K562 (cell line): ENCODE data around the gene ATMIN. TPM values are rescaled to one million over a fixed set of nuclear protein-coding genes. Genes with fewer than 3 reads are reported as not detected.

Experiments
- ATAC-seq: fragments of 200-7000 bp; cut with Tn5 transposase; 3 replicates; pipeline ENCODE4 v1.9.1; 2020; ENCODE audit warnings: moderate library complexity
- BruUV-seq: library from RNA; stranded (reverse); fragments of 400-500 nt; replicated peaks from 2 replicates; lab custom pipeline; 2021; lab: Mats Ljungman, UMichigan
- CTCF ChIA-PET: fragments of 300-600 bp; formaldehyde crosslinking; extraction: SDS; loops from one replicate; lab custom pipeline; 2021; ENCODE audit warnings: low intra/inter-chr PET ratio; lab: Yijun Ruan, JAX
- POLR2A ChIA-PET: fragments of 300-600, 350-650 bp; sonication (Branson Sonifier 250); formaldehyde crosslinking; extraction: SDS; loops from one replicate; lab custom pipeline; 2021; ENCODE audit warnings: antibody characterized with exemption, inconsistent platforms; lab: Yijun Ruan, JAX
- DNase-seq, 4 experiments: peaks; one replicate each; pipeline versions ENCODE4 v3.0.0 to v3.0.0-alpha.2; 2011 to 2018; ENCODE audit warnings: low spot score in 3 of 4, mixed read lengths in 3 of 4; ENCODE audit errors: extremely low read depth in 1 of 4
- FAIRE-seq: peaks from 2 replicates; lab custom pipeline; 2011; peaks lifted over from hg19 to GRCh38; lab: Jason Lieb, UNC
- H2AFZ ChIP-seq: 2 replicates; pipeline ENCODE4 v1.6.0; 2011; ENCODE audit warnings: low read depth, low read length, control low read depth, inconsistent platforms
- H3K27ac ChIP-seq: fragments of 200-600 bp; 3 replicates; pipeline ENCODE4 v1.8.0; 2011; ENCODE audit warnings: low read depth, mild to moderate bottlenecking, control low read depth, inconsistent platforms, low read length, moderate library complexity, mixed read lengths; ENCODE audit errors: extremely low read depth
- H3K27me3 ChIP-seq, 2 experiments: fragments of 300-600 bp in 1 of 2; 2 replicates in 1 of 2; 3 replicates in 1 of 2; pipeline versions ENCODE4 v1.6.0 to v1.8.0; 2011; ENCODE audit warnings: inconsistent platforms in 2 of 2, low read length in 2 of 2, mild to moderate bottlenecking in 1 of 2, mixed read lengths in 1 of 2, moderate library complexity in 1 of 2; ENCODE audit not compliant: control insufficient read depth in 2 of 2, insufficient read depth in 2 of 2
- H3K36me3 ChIP-seq: fragments of 300-600 bp; 3 replicates; pipeline ENCODE4 v1.8.0; 2011; ENCODE audit warnings: mild to moderate bottlenecking, low read length, inconsistent platforms; ENCODE audit not compliant: control insufficient read depth, insufficient read depth
- H3K4me1 ChIP-seq, 2 experiments: fragments of 200-600 bp in 1 of 2; replicated peaks in 1 of 2; 2 replicates in 1 of 2; 3 replicates in 1 of 2; pipeline versions ENCODE4 v1.5.1 to v1.8.0; 2011; ENCODE audit warnings: inconsistent platforms in 2 of 2, low read length in 2 of 2, mild to moderate bottlenecking in 1 of 2, mixed read lengths in 1 of 2, moderate library complexity in 1 of 2; ENCODE audit not compliant: control insufficient read depth in 2 of 2, insufficient read depth in 2 of 2
- H3K4me2 ChIP-seq: 2 replicates; pipeline ENCODE4 v1.6.1; 2011; ENCODE audit warnings: low read length, control low read depth, inconsistent platforms, mixed read lengths; ENCODE audit not compliant: insufficient read depth
- H3K4me3 ChIP-seq: fragments of 200-600 bp; sonication (generic), shearing (Covaris generic); 2 replicates; pipeline ENCODE4 v1.5.1; 2016; ENCODE audit warnings: control low read depth, inconsistent platforms
- H3K79me2 ChIP-seq: fragments of 200-600 bp; 3 replicates; pipeline ENCODE4 v1.8.0; 2011; ENCODE audit warnings: low read length, inconsistent platforms; ENCODE audit not compliant: control insufficient read depth, insufficient read depth
- H3K9ac ChIP-seq, 2 experiments: 2 replicates each; pipeline versions ENCODE4 v1.6.0 to v1.6.1; 2011; ENCODE audit warnings: low read depth in 2 of 2, low read length in 2 of 2, control low read depth in 1 of 2, inconsistent platforms in 1 of 2, mild to moderate bottlenecking in 1 of 2, mixed read lengths in 1 of 2; ENCODE audit not compliant: insufficient read depth in 1 of 2
- H3K9me1 ChIP-seq: one replicate; pipeline ENCODE4 v1.6.0; 2011; ENCODE audit warnings: inconsistent platforms, mild to moderate bottlenecking, low read length, moderate library complexity; ENCODE audit not compliant: control insufficient read depth, insufficient read depth
- H3K9me3 ChIP-seq: replicated peaks from 2 replicates; pipeline ENCODE4 v1.5.1; 2011; ENCODE audit warnings: low read depth, low read length, inconsistent platforms; ENCODE audit not compliant: control insufficient read depth, insufficient read depth
- H4K20me1 ChIP-seq: replicated peaks from 2 replicates; pipeline ENCODE4 v1.6.1; 2011; ENCODE audit warnings: low read length, inconsistent platforms, mixed read lengths; ENCODE audit not compliant: control insufficient read depth, insufficient read depth
- CSDE1 ChIP-seq, 2 experiments: fragments of 450-650 bp; IDR thresholded peaks; 2 replicates each; pipeline ENCODE4 v1.6.1; 2016; ENCODE audit warnings: mild to moderate bottlenecking in 1 of 2
- GATAD2B ChIP-seq: fragments of 450-650 bp; IDR thresholded peaks from 2 replicates; pipeline ENCODE4 v1.6.1; 2017; ENCODE audit warnings: mild to moderate bottlenecking, borderline replicate concordance
- HDAC3 ChIP-seq: fragments of 450-650 bp; IDR thresholded peaks from 2 replicates; pipeline ENCODE4 v1.6.1; 2018; ENCODE audit warnings: borderline replicate concordance, mild to moderate bottlenecking, moderate library complexity; ENCODE audit not compliant: partially characterized antibody
- NUFIP1 ChIP-seq: fragments of 450-650 bp; IDR thresholded peaks from 2 replicates; pipeline ENCODE4 v1.6.1; 2018; ENCODE audit not compliant: partially characterized antibody
- SP2 ChIP-seq: IDR thresholded peaks from 2 replicates; pipeline ENCODE4 v1.6.1; 2011; ENCODE audit warnings: mild to moderate bottlenecking, low read depth, low read length, moderate library complexity; ENCODE audit not compliant: poor library complexity, severe bottlenecking; ENCODE audit errors: extremely low read depth
- TAF9B ChIP-seq: fragments of 450-650 bp; IDR thresholded peaks from 2 replicates; pipeline ENCODE4 v1.6.1; 2018; ENCODE audit warnings: mild to moderate bottlenecking; ENCODE audit not compliant: partially characterized antibody
- ZNF174 ChIP-seq: fragments of 250-450 bp; sonication (Bioruptor Pico); IDR thresholded peaks from 2 replicates; pipeline ENCODE4 v1.4.0; 2020; ENCODE audit warnings: mild to moderate bottlenecking
- WGBS: fragments of 100-300 bp; shearing (Covaris generic); methylation state at CpG from one replicate; pipeline ENCODE4 v1.1.6; 2016; ENCODE audit warnings: low coverage, mixed read lengths; ENCODE audit not compliant: insufficient coverage; ENCODE audit errors: missing lambda C conversion rate; 5-methylcytosine and 5-hydroxymethylcytosine counted together
- in situ Hi-C: fragments of 300-500 bp; cut with MboI; formaldehyde crosslinking; loops from 4 replicates; pipeline ENCODE4 v1.15.0; 2018; ENCODE audit warnings: inconsistent platforms, mixed read lengths
- intact Hi-C: fragments of 100-400 bp; cut with micrococcal nuclease; formaldehyde crosslinking; loops from 2 replicates; pipeline ENCODE4 v1.14.2; 2022
- polyA plus RNA-seq, 8 experiments: library from polyadenylated mRNA; depleted of rRNA in 4 of 8; stranded (reverse) in 5 of 8; unstranded in 3 of 8; fragments of >200 nt; fragmentation: Nextera tagmentation in 2 of 8; fragmentation: Illumina TruSeq in 1 of 8; extraction: Ambion mirVana in 2 of 8; extraction: Trizol in 1 of 8; gene quantifications; 2 replicates each; pipeline versions ENCODE4 v1.2.1 to v1.2.3, GENCODE V29; 2011 to 2014; ENCODE audit warnings: inconsistent platforms in 1 of 8, missing spikeins in 1 of 8
- total RNA-seq, 7 experiments: library from RNA; depleted of rRNA in 6 of 7; stranded (reverse); fragments of >200 nt in 6 of 7; fragmentation: Illumina TruSeq in 2 of 7; extraction: Trizol in 2 of 7; gene quantifications; 2 replicates each; pipeline versions ENCODE4 v1.2.1 to v1.2.3, GENCODE V29; 2011 to 2021; ENCODE audit warnings: low replicate concordance in 1 of 7
- TF ChIP-seq, protein P1 (sequence below), 2 experiments: IDR thresholded peaks; 2 replicates each; pipeline ENCODE4 v1.6.1; 2012; ENCODE audit warnings: improper control_type of control experiment in 2 of 2, low read depth in 2 of 2, low read length in 2 of 2, borderline replicate concordance in 1 of 2

The ATMIN gene
- total and polyA plus RNA-seq, 9 of the 15 experiments (the other 6 are each of a cell fraction or from before 2014, with no cell fraction given): 6.7 to 40.9 (median 23.4) TPM

DNA sequence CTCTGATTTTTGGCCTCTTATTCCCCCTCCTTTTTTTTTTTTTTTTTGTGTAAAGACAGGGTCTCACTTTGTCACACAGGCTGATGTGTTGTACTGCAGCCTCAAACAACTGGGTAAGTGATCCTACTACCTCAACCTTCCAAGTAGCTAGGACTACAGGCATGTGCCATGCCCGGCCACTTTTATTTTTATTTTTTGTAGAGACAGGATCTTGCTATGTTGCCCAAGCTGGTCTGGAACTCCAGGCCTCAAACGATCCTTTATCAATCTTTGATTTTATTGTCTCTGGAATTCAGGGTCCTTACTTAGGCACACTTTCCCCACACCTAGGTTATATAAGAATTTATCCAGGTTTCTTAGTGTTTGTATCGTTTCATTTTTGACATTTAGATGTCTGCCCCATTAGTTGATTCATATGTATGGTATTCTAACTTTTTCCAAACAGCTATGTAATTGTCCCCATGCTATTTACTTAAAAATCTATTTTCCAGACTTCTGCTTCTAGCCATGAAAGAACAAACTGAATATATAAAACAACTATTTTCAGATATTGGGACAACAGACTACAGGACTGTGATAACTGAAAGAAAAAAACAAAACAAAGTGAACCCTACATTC lies 42.9 kb upstream of the ATMIN start:
- Histone ChIP-seq H3K4me1 (peaks cover 0 to 18% of the 10 kb centered on the region in 2 experiments; a peak in 2 of 5 replicates), H3K4me2 (peak overlapping the region; percentile 56)
- in situ Hi-C loops: no loop called here

More for the DNA sequence above, 42.9 kb upstream of the ATMIN start:
- H3K27ac ChIP-seq: peak overlapping the region; percentile 60
- 12% methylated on average over 3 of the region's 3 CpGs for whole genome bisulfite sequencing
- DNase-seq (no peak), FAIRE-seq (no peak), ATAC-seq (0 out of 3 replicates have a peak, but pooled peaks have one; percentile 12)
- TF ChIP-seq ZNF174 (no peak), CSDE1 (IDR thresholded peaks at IDR 0.05) (peak in 1 of 2 experiments; percentile 21; a peak in 1 of 4 replicates), HDAC3 (peak; percentile 14), SP2 (no peak), NUFIP1 (peak; percentile 11), TAF9B (peak; percentile 5), GATAD2B (0 out of 2 replicates have a peak, but pooled peaks have one; percentile 27)
- TF ChIP-seq, protein P1, sequence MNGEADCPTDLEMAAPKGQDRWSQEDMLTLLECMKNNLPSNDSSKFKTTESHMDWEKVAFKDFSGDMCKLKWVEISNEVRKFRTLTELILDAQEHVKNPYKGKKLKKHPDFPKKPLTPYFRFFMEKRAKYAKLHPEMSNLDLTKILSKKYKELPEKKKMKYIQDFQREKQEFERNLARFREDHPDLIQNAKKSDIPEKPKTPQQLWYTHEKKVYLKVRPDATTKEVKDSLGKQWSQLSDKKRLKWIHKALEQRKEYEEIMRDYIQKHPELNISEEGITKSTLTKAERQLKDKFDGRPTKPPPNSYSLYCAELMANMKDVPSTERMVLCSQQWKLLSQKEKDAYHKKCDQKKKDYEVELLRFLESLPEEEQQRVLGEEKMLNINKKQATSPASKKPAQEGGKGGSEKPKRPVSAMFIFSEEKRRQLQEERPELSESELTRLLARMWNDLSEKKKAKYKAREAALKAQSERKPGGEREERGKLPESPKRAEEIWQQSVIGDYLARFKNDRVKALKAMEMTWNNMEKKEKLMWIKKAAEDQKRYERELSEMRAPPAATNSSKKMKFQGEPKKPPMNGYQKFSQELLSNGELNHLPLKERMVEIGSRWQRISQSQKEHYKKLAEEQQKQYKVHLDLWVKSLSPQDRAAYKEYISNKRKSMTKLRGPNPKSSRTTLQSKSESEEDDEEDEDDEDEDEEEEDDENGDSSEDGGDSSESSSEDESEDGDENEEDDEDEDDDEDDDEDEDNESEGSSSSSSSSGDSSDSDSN (IDR thresholded peaks at IDR 0.05; ENCODE audit: borderline replicate concordance in 1 of 2, low read depth in 2 of 2, low read length in 2 of 2): 0 out of 4 replicates have a peak, but pooled peaks of 1 of the 2 experiments have one; percentile 19
- ChIA-PET CTCF (no interaction called here), POLR2A (interaction anchor here (0.5 to 1.9 kb wide), 10 partner anchors 10 to 702 kb away, joined by 3 to 8 read pairs (median 4); partner anchors contain the start of genes CENPN and CMC2)
- H3K9me3 ChIP-seq: no peaks in the 10 kb centered on the region
- peaks cover 41% of the 10 kb centered on the region for H3K36me3 ChIP-seq
- H3K79me2 ChIP-seq: peaks cover 91% of the 10 kb centered on the region
- no peaks in the 10 kb centered on the region for H3K27me3 ChIP-seq
- intact Hi-C loops: no loop called here
- H4K20me1 ChIP-seq: peaks cover 10% of the 10 kb centered on the region
- H2AFZ ChIP-seq: no peak overlapping the region
- H3K9ac ChIP-seq: peak overlapping the region in 1 of 2 experiments; percentile 41; a peak in 3 of 4 replicates
- no peak overlapping the region for H3K4me3 ChIP-seq
- no TSS peak for BruUV-seq
- H3K9me1 ChIP-seq: no peaks in the 10 kb centered on the region
